Activated CD4-positive, alpha-beta T cell treated with anti-CD3 and anti-CD28 coated beads for 36 hours (primary cell): ENCODE measurements around the gene SS18L1. TPM values are rescaled to one million over a fixed set of nuclear protein-coding genes. Genes with fewer than 3 reads are reported as not detected.
"Not testable (repeated sequence)": the region's sequence is repeated elsewhere in the genome, so short reads cannot be mapped to it uniquely, and the experiment has no call there.

Experiments
- ATAC-seq: fragments of 200-7000 bp; cut with Tn5 transposase; one replicate; pipeline ENCODE4 v1.10.0; 2021; ENCODE audit warnings: mild to moderate bottlenecking, moderate library complexity
- CTCF ChIA-PET: fragments of 350-600 bp; sonication (Branson Sonifier 250); formaldehyde crosslinking; loops from one replicate; lab custom pipeline; 2021; ENCODE audit warnings: antibody characterized with exemption; lab: Charles Lee
- POLR2A ChIA-PET: fragments of 350-600 bp; sonication (Branson Sonifier 250); formaldehyde crosslinking; loops from one replicate; lab custom pipeline; 2021; ENCODE audit warnings: antibody characterized with exemption, inconsistent platforms; lab: Charles Lee
- DNase-seq: peaks from one replicate; pipeline ENCODE4 v3.0.0-alpha.2; 2020
- H3K27ac Mint-ChIP-seq: one replicate; pipeline ENCODE4 v1.8.0; 2021; ENCODE audit warnings: mixed read lengths
- H3K27me3 Mint-ChIP-seq: one replicate; pipeline ENCODE4 v1.8.0; 2021; ENCODE audit warnings: mixed read lengths
- H3K36me3 Mint-ChIP-seq: one replicate; pipeline ENCODE4 v1.8.0; 2021; ENCODE audit warnings: low read depth, mixed read lengths
- H3K4me1 Mint-ChIP-seq: one replicate; pipeline ENCODE4 v1.8.0; 2021; ENCODE audit warnings: mixed read lengths
- H3K4me3 Mint-ChIP-seq: one replicate; pipeline ENCODE4 v1.8.0; 2021; ENCODE audit warnings: mild to moderate bottlenecking, moderate library complexity, mixed read lengths
- H3K9me3 Mint-ChIP-seq: one replicate; pipeline ENCODE4 v1.8.0; 2021; ENCODE audit warnings: low read depth, mixed read lengths
- intact Hi-C, 2 experiments: fragments of 100-400 bp; cut with DNase I in 1 of 2; cut with micrococcal nuclease in 1 of 2; formaldehyde crosslinking; loops; one replicate each; pipeline versions ENCODE4 v1.14.2 to v1.15.1; 2022 to 2024; cut with DNase I, micrococcal nuclease
- total RNA-seq, 2 experiments: library from RNA; stranded (reverse); gene quantifications; one replicate each; pipeline ENCODE4 v1.2.3, GENCODE V29; 2021

The SS18L1 gene
- total RNA-seq, 2 experiments from 2014 or later = 14.3 to 16.6 TPM

GRCh38 chr20:62147528-62147927 is 4.0 kb downstream of the SS18L1 start:
- peaks cover 31% of the 10 kb centered on the region for H3K4me1 Mint-ChIP-seq
- no peak for DNase-seq
- H3K27ac Mint-ChIP-seq = no peak overlapping the region
- H3K9me3 Mint-ChIP-seq = no peaks in the 10 kb centered on the region
- no peaks in the 10 kb centered on the region for H3K27me3 Mint-ChIP-seq
- no peak for ATAC-seq
- ChIA-PET CTCF (interaction anchor here (0.6 kb wide), 1 partner anchor 225 kb away, joined by 3 read pairs; no protein-coding TSS in a partner anchor), POLR2A (no interaction called here)
- H3K36me3 Mint-ChIP-seq = peaks cover 6% of the 10 kb centered on the region
- intact Hi-C loops = no loop called here
- H3K4me3 Mint-ChIP-seq = no peak overlapping the region

DNA sequence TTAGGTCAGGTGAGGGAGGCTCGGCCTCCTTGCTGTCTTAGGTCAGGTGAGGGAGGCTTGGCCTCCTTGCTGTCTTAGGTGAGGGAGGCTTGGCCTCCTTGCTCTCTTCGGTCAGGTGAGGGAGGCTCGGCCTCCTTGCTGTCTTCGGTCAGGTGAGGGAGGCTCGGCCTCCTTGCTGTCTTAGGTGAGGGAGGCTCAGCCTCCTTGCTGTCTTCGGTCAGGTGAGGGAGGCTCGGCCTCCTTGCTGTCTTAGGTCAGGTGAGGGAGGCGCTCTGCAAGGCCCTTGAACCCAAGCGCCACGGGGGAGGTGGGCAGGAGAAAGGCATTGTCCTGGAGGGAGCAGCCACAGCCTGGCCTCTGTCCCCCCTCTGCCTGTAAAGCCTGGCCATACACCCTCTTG is 4.8 kb downstream of the SS18L1 start:
- H3K36me3 Mint-ChIP-seq = peaks cover 13% of the 10 kb centered on the region

GRCh38 chr20:62148908-62149314 is 5.3 kb downstream of the SS18L1 start:
- Mint-ChIP-seq H3K27me3 (no peaks in the 10 kb centered on the region), H3K9me3 (no peaks in the 10 kb centered on the region), H3K36me3 (peaks cover 19% of the 10 kb centered on the region), H3K4me1 (peaks cover 31% of the 10 kb centered on the region), H3K4me3 (no peak overlapping the region), H3K27ac (no peak overlapping the region)
- CTCF ChIA-PET = no interaction called here
- DNase-seq = no peak
- ATAC-seq = no peak
- POLR2A ChIA-PET = no interaction called here
- intact Hi-C loops = no loop called here

More for the DNA sequence above, 4.8 kb downstream of the SS18L1 start:
- H3K9me3 Mint-ChIP-seq, intact Hi-C loops, H3K27me3 Mint-ChIP-seq, POLR2A ChIA-PET, CTCF ChIA-PET, ATAC-seq, H3K27ac Mint-ChIP-seq, H3K4me3 Mint-ChIP-seq, DNase-seq: not testable (repeated sequence)
- peaks cover 31% of the 10 kb centered on the region for H3K4me1 Mint-ChIP-seq

GRCh38 chr20:62149532-62150309 is 6.2 kb downstream of the SS18L1 start:
- ATAC-seq = no peak
- DNase-seq = no peak
- Mint-ChIP-seq H3K27ac (no peak overlapping the region), H3K36me3 (peaks cover 27% of the 10 kb centered on the region), H3K4me3 (no peak overlapping the region), H3K4me1 (peaks cover 27% of the 10 kb centered on the region), H3K9me3 (no peaks in the 10 kb centered on the region), H3K27me3 (no peaks in the 10 kb centered on the region)
- CTCF ChIA-PET = no interaction called here
- intact Hi-C loops = no loop called here
- POLR2A ChIA-PET = no interaction called here

- POLR2A ChIA-PET = interaction anchor here (0.6 kb wide), 1 partner anchor 12 kb away, joined by 14 read pairs; no protein-coding TSS in a partner anchor
- H3K27ac Mint-ChIP-seq = no peak overlapping the region
- CTCF ChIA-PET = no interaction called here
- no peaks in the 10 kb centered on the region for H3K9me3 Mint-ChIP-seq
- H3K4me1 Mint-ChIP-seq = peaks cover 22% of the 10 kb centered on the region
- intact Hi-C loops = no loop called here
- no peaks in the 10 kb centered on the region for H3K27me3 Mint-ChIP-seq
- no peak overlapping the region for H3K4me3 Mint-ChIP-seq
- DNase-seq (no peak), ATAC-seq (no peak)
- H3K36me3 Mint-ChIP-seq = peaks cover 30% of the 10 kb centered on the region
These were observed 6.7 kb downstream of the SS18L1 start for GRCh38 chr20:62150310-62150575.

- ChIA-PET POLR2A (interaction anchor here (0.6 kb wide), 1 partner anchor 164 kb away, joined by 4 read pairs; no protein-coding TSS in a partner anchor), CTCF (no interaction called here)
- intact Hi-C loops = no loop called here
- Mint-ChIP-seq H3K4me3 (no peak overlapping the region), H3K27me3 (no peaks in the 10 kb centered on the region), H3K27ac (no peak overlapping the region), H3K4me1 (peaks cover 15% of the 10 kb centered on the region), H3K36me3 (peaks cover 30% of the 10 kb centered on the region), H3K9me3 (no peaks in the 10 kb centered on the region)
- DNase-seq = no peak
- no peak for ATAC-seq
These were observed 7.7 kb downstream of the SS18L1 start for GRCh38 chr20:62151225-62151624.

DNA sequence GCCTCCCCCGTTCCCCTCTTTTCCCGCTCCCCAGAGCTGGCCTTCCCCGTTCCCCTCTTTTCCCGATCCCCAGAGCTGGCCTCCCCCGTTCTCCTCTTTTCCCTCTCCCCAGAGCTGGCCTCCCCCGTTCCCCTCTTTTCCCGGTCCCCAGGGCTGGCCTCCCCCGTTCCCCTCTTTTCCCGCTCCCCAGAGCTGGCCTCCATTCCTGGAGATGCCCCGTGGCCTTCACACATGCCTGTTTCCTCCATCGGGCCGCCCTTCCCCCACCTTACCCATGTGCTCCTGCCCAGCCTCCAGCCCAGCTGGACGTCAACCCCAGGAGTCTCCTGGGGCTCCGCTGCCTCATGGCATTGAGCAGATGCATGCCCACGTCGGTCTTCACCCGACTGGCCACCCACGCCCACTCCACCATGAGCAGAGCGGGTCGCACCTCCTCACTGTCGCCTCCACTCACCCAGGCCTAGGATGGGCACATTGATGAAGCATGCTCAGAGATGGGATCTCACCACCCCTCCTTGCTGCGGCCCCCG is 8.3 kb downstream of the SS18L1 start:
- Mint-ChIP-seq H3K27ac (no peak overlapping the region), H3K4me3 (no peak overlapping the region), H3K9me3 (no peaks in the 10 kb centered on the region), H3K36me3 (peaks cover 30% of the 10 kb centered on the region), H3K4me1 (peaks cover 15% of the 10 kb centered on the region), H3K27me3 (no peaks in the 10 kb centered on the region)
- ATAC-seq (no peak), DNase-seq (no peak)
- POLR2A ChIA-PET = no interaction called here
- CTCF ChIA-PET = no interaction called here
- intact Hi-C loops = no loop called here

GRCh38 chr20:62155428-62156253 is 12.1 kb downstream of the SS18L1 start:
- ChIA-PET POLR2A (interaction anchor here (1.0 kb wide), 1 partner anchor 13 kb away, joined by 3 read pairs; no protein-coding TSS in a partner anchor), CTCF (interaction anchor here (0.7 to 1.3 kb wide), 3 partner anchors 96 to 144 kb away, joined by 3 to 10 read pairs (median 3); no protein-coding TSS in a partner anchor)
- no peaks in the 10 kb centered on the region for H3K27me3 Mint-ChIP-seq
- no peak for ATAC-seq
- no peak overlapping the region for H3K27ac Mint-ChIP-seq
- peaks cover 38% of the 10 kb centered on the region for H3K36me3 Mint-ChIP-seq
- no peak for DNase-seq
- peaks cover 15% of the 10 kb centered on the region for H3K4me1 Mint-ChIP-seq
- intact Hi-C loops = loop anchor here in 1 of 2 experiments (2.0 kb wide), 1 partner anchor 145 kb away; no protein-coding TSS in a partner anchor
- H3K9me3 Mint-ChIP-seq = no peaks in the 10 kb centered on the region
- H3K4me3 Mint-ChIP-seq = no peak overlapping the region

DNA sequence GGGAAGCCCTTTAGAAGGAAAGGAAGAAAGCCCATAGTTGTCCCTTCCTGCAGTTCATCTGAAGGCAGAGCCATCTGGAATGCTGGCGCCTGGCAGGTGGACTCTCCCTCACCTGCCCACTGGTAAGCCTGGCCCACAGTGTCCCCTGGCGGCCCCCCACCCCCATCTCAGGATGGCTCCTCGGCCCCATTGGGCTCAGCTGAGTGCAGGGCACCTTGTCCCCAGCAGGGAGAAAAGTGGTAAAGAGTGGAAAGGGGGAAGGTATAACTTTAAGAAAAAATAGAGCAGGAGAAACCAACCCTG is 12.6 kb downstream of the SS18L1 start:
- ChIA-PET POLR2A (interaction anchor here (1.0 kb wide), 1 partner anchor 14 kb away, joined by 3 read pairs; no protein-coding TSS in a partner anchor), CTCF (interaction anchor here (0.5 to 1.3 kb wide), 6 partner anchors 14 to 198 kb away, joined by 3 to 10 read pairs (median 3); partner anchors contain the start of gene MTG2)
- H3K9me3 Mint-ChIP-seq = no peaks in the 10 kb centered on the region
- H3K4me1 Mint-ChIP-seq = peaks cover 15% of the 10 kb centered on the region
- no peak for ATAC-seq
- no peak overlapping the region for H3K27ac Mint-ChIP-seq
- H3K36me3 Mint-ChIP-seq = peaks cover 40% of the 10 kb centered on the region
- no peak for DNase-seq
- intact Hi-C loops = loop anchor here in 1 of 2 experiments (2.0 kb wide), 1 partner anchor 145 kb away; no protein-coding TSS in a partner anchor
- H3K4me3 Mint-ChIP-seq = no peak overlapping the region
- no peaks in the 10 kb centered on the region for H3K27me3 Mint-ChIP-seq

DNA sequence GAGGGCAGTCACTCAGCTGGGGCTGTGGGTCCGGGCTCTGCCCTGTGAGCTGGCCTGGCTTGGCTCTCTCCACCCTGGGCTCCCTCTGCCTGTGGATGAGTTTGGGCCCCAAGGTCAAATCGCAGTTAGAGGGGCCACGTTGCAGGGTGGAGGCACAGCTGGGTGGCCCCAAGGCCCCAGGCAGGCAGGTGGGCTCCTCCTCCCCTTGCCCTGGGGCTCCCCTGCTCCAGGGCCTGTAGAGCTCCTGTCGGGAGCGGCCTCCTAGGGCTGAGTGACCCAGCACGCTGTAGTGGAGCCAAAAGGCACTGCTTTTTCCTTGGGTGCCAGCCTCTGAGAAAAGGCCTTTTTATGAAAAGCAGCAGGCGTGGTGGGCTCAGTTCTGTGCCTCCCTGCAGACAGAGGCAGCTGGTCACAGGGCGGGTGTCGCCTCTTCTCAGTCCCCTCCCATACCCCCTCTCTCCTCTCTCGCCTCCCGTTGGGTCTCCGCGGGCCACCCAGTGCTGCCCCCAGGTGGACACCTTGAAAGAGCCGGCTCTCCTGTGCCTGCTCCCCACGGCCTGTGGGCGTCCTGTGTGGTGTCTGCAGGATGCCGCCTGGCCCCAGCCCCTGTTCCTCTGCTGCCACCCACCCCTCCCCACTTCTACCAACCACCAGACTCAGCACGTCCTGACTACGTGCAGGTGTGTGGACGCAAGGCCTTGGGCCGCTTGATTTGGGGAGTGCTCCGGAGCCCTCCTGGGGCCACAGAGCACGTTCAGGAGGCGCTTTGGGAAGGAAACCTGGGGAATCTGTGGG is 13.2 kb downstream of the SS18L1 start:
- peaks cover 15% of the 10 kb centered on the region for H3K4me1 Mint-ChIP-seq
- POLR2A ChIA-PET = interaction anchor here (1.0 kb wide), 1 partner anchor 14 kb away, joined by 3 read pairs; no protein-coding TSS in a partner anchor
- CTCF ChIA-PET = interaction anchor here (0.5 to 1.3 kb wide), 6 partner anchors 15 to 199 kb away, joined by 3 to 10 read pairs (median 3); partner anchors contain the start of gene MTG2
- DNase-seq = peak; percentile 86
- H3K27ac Mint-ChIP-seq = no peak overlapping the region
- H3K9me3 Mint-ChIP-seq = no peaks in the 10 kb centered on the region
- intact Hi-C loops = loop anchor here (1.0 to 2.0 kb wide), 3 partner anchors 11 to 146 kb away; no protein-coding TSS in a partner anchor
- peak; percentile 85 for ATAC-seq
- H3K4me3 Mint-ChIP-seq = no peak overlapping the region
- peaks cover 40% of the 10 kb centered on the region for H3K36me3 Mint-ChIP-seq
- H3K27me3 Mint-ChIP-seq = no peaks in the 10 kb centered on the region
